Right lobe of liver (tissue), 6 donors: ENCODE measurements around the gene OLFM2. TPM values are rescaled to one million over a fixed set of nuclear protein-coding genes. Genes with fewer than 3 reads are reported as not detected.
"Not testable (repeated sequence)": the region's sequence is repeated elsewhere in the genome, so short reads cannot be mapped to it uniquely, and the experiment has no call there.

Experiments
- ATAC-seq, 4 donors: fragments of 200-7000 bp; cut with Tn5 transposase; one replicate each; pipeline ENCODE4 v1.9.1; 2020; ENCODE audit warnings: mild to moderate bottlenecking in 4 of 4, moderate library complexity in 4 of 4
- DNase-seq, 3 donors: peaks; one replicate each; pipeline ENCODE4 v3.0.0-alpha.2; 2020
- H3K27ac ChIP-seq, 3 donors: fragments of 200-600 bp; one replicate each; pipeline ENCODE4 v1.8.0; 2022
- H3K27me3 ChIP-seq, 2 donors: fragments of 200-600 bp; one replicate each; pipeline ENCODE4 v1.8.0; 2022
- H3K36me3 ChIP-seq, 4 donors: fragments of 200-600 bp; sonication (generic) in 1 of 4; one replicate each; pipeline versions ENCODE4 v1.5.1 to v1.8.0; 2017 to 2022; ENCODE audit warnings: control low read depth in 1 of 4
- H3K4me1 ChIP-seq, 4 donors: fragments of 200-600 bp; sonication (generic) in 1 of 4; one replicate each; pipeline versions ENCODE4 v1.5.1 to v1.8.0; 2017 to 2022; ENCODE audit warnings: control low read depth in 1 of 4
- H3K4me3 ChIP-seq, 3 donors: fragments of 200-600 bp; one replicate each; pipeline ENCODE4 v1.8.0; 2022
- H3K9me3 ChIP-seq, 4 donors: fragments of 200-600 bp; sonication (generic) in 1 of 4; one replicate each; pipeline versions ENCODE4 v1.5.1 to v1.8.0; 2017 to 2022; ENCODE audit warnings: control low read depth in 1 of 4
- POLR2A ChIP-seq: fragments of 450-650 bp; IDR thresholded peaks from one replicate; pipeline ENCODE4 v1.6.1; 2017; ENCODE audit warnings: antibody characterized with exemption, mild to moderate bottlenecking
- WGBS: methylation state at CpG from one replicate; pipeline ENCODE4 v1.1.6; 2018; ENCODE audit warnings: low coverage, low lambda C conversion rate; ENCODE audit not compliant: insufficient coverage; ENCODE audit errors: missing lambda C conversion rate; 5-methylcytosine and 5-hydroxymethylcytosine counted together
- intact Hi-C, 2 donors: fragments of 100-400 bp; cut with DNase I; formaldehyde crosslinking; loops; one replicate each; pipeline versions ENCODE4 v1.11.2 to v1.14.1; 2022
- total RNA-seq, 6 experiments: library from RNA; depleted of rRNA in 2 of 6; stranded (reverse); fragments of >200 nt in 2 of 6; fragmentation: NEBNext Ultra II Directional in 3 of 6; extraction: Animal tissue kit (Norgen Biotek cat#: 25700) in 3 of 6; gene quantifications; one replicate each; pipeline versions ENCODE4 v1.1.0 to v1.2.4, GENCODE V29; 2016 to 2023
- TF ChIP-seq, protein P1 (sequence below), 4 donors: fragments of 200-600 bp in 3 of 4; fragments of 450-650 bp in 1 of 4; IDR thresholded peaks; one replicate each; pipeline versions ENCODE4 v1.5.1 to v1.8.0; 2016 to 2022; ENCODE audit warnings: antibody characterized with exemption in 4 of 4, mild to moderate bottlenecking in 2 of 4
- donor health status: DM: no; HTN: yes; CAD: no.
- donor health status: DM: no; HTN: no; CAD: no.
- donor health status: DM: no; HTN: no; CAD: no.
- donor health status: DM: no; HTN: yes; CAD: no.
- donor health status: DM: no; HTN: yes; CAD: no.

OLFM2 gene
- total RNA-seq, 6 experiments from 2014 or later = 3.8 to 72.5 (median 31.8) TPM

- peaks cover 0 to 5% (median under 1%) of the 10 kb centered on the region in 4 donors for H3K36me3 ChIP-seq
- no peak for TF ChIP-seq POLR2A
- TF ChIP-seq, protein P1, sequence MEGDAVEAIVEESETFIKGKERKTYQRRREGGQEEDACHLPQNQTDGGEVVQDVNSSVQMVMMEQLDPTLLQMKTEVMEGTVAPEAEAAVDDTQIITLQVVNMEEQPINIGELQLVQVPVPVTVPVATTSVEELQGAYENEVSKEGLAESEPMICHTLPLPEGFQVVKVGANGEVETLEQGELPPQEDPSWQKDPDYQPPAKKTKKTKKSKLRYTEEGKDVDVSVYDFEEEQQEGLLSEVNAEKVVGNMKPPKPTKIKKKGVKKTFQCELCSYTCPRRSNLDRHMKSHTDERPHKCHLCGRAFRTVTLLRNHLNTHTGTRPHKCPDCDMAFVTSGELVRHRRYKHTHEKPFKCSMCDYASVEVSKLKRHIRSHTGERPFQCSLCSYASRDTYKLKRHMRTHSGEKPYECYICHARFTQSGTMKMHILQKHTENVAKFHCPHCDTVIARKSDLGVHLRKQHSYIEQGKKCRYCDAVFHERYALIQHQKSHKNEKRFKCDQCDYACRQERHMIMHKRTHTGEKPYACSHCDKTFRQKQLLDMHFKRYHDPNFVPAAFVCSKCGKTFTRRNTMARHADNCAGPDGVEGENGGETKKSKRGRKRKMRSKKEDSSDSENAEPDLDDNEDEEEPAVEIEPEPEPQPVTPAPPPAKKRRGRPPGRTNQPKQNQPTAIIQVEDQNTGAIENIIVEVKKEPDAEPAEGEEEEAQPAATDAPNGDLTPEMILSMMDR (IDR thresholded peaks at IDR 0.05) = no peak
- 87% methylated on average over 3 of the region's 23 CpGs for WGBS
- H3K9me3 ChIP-seq = no peaks in the 10 kb centered on the region
- no peak for ATAC-seq
- intact Hi-C loops = no loop called here
- no peak for DNase-seq
- H3K4me3 ChIP-seq = no peak overlapping the region
- H3K27ac ChIP-seq = no peak overlapping the region
- H3K4me1 ChIP-seq = no peaks in the 10 kb centered on the region
- no peaks in the 10 kb centered on the region for H3K27me3 ChIP-seq
Observed at GRCh38 chr19:9848762-9849161, 87.6 kb downstream of the OLFM2 start.

DNA sequence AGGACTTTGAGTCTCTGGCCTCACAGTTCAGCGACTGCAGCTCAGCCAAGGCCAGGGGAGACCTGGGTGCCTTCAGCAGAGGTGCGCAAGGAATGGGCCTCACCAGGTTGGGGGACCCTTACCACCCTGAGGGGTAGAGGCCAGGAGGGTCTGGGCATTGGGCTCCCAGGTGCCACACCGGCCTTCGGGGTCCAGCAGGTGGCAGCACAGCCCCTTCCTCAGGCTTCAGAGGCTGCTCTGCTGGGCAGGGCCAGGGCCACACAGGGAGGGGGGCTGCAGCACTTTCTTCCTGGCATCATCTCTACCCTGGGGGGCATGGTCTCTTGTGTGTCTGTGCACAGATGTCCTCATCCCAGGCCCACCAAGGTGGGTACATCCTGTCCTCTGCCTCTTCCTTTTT lies 88.3 kb downstream of the OLFM2 start:
- H3K9me3 ChIP-seq = no peaks in the 10 kb centered on the region
- H3K27me3 ChIP-seq = no peaks in the 10 kb centered on the region
- no CpG with 5 or more reads among the region's 4 CpGs for WGBS
- ATAC-seq (peak; percentile 20 to 55 (median 46)), DNase-seq (no peak)
- intact Hi-C loops = no loop called here
- H3K4me1 ChIP-seq = no peaks in the 10 kb centered on the region
- H3K4me3 ChIP-seq = no peak overlapping the region
- TF ChIP-seq POLR2A = no peak
- TF ChIP-seq, protein P1 (IDR thresholded peaks at IDR 0.05) = peak; percentile 39 to 48 (median 41)
- H3K36me3 ChIP-seq = peaks cover 0 to 5% (median 2%) of the 10 kb centered on the region in 4 donors
- no peak overlapping the region for H3K27ac ChIP-seq

GRCh38 chr19:9847087-9847671 lies 89.1 kb downstream of the OLFM2 start:
- no peaks in the 10 kb centered on the region for H3K4me1 ChIP-seq
- TF ChIP-seq, protein P1 (IDR thresholded peaks at IDR 0.05) = peak; percentile 16 to 25 (median 24)
- TF ChIP-seq POLR2A = no peak
- 44% methylated on average over 9 of the region's 13 CpGs for WGBS
- DNase-seq (no peak), ATAC-seq (peak in 3 of 4 donors; percentile 29 to 59 (median 49))
- no peak overlapping the region for H3K27ac ChIP-seq
- no peaks in the 10 kb centered on the region for H3K27me3 ChIP-seq
- peaks cover 0 to 10% (median 2%) of the 10 kb centered on the region in 4 donors for H3K36me3 ChIP-seq
- no peaks in the 10 kb centered on the region for H3K9me3 ChIP-seq
- H3K4me3 ChIP-seq = no peak overlapping the region
- intact Hi-C loops = no loop called here

- WGBS = 87% methylated on average over 6 of the region's 12 CpGs
- H3K27ac ChIP-seq, H3K9me3 ChIP-seq, H3K4me3 ChIP-seq, H3K4me1 ChIP-seq, intact Hi-C loops, DNase-seq, ATAC-seq, H3K27me3 ChIP-seq: not testable (repeated sequence)
- H3K36me3 ChIP-seq = peaks cover 0 to 34% (median 9%) of the 10 kb centered on the region in 4 donors
Observed at GRCh38 chr19:9843626-9844273, 92.6 kb downstream of the OLFM2 start.
